SU-DHL-6 (cell line): ENCODE measurements around the gene M1AP.

Experiments
- H2AFZ ChIP-seq: fragments of 200-600 bp; sonication (generic); 2 replicates; pipeline ENCODE4 v1.6.1; 2014; ENCODE audit warnings: low read depth, mild to moderate bottlenecking, moderate library complexity, mixed read lengths, antibody characterized with exemption, low read length; ENCODE audit not compliant: severe bottlenecking
- H3F3A ChIP-seq: fragments of 200-600 bp; shearing (Covaris generic); 2 replicates; pipeline ENCODE4 v1.6.0; 2016; ENCODE audit warnings: antibody characterized with exemption, mild to moderate bottlenecking; ENCODE audit not compliant: insufficient read depth
- H3K27ac ChIP-seq: fragments of 200-600 bp; sonication (generic); 2 replicates; pipeline ENCODE4 v1.5.1; 2016; ENCODE audit warnings: low read depth, mild to moderate bottlenecking, low read length, moderate library complexity, mixed read lengths
- H3K27me3 ChIP-seq: fragments of 200-600 bp; sonication (generic), shearing (Covaris generic); 2 replicates; pipeline ENCODE4 v1.6.0; 2014; ENCODE audit warnings: mild to moderate bottlenecking, low read length
- H3K36me3 ChIP-seq: fragments of 200-600 bp; sonication (generic); 2 replicates; pipeline ENCODE4 v1.6.1; 2014; ENCODE audit warnings: mild to moderate bottlenecking, low read length, mixed read lengths
- H3K4me2 ChIP-seq: fragments of 300-600, 200-600 bp; shearing (Covaris generic), sonication (generic); 2 replicates; pipeline ENCODE4 v1.6.0; 2014; ENCODE audit warnings: low read length, low read depth, mild to moderate bottlenecking; ENCODE audit not compliant: poor library complexity, severe bottlenecking
- H3K4me3 ChIP-seq: fragments of 200-600 bp; sonication (generic); 2 replicates; pipeline ENCODE4 v1.5.1; 2014; ENCODE audit warnings: antibody characterized with exemption, low read length, mild to moderate bottlenecking, mixed read lengths; ENCODE audit not compliant: insufficient read depth, poor library complexity, severe bottlenecking
- H3K79me2 ChIP-seq: fragments of 200-600 bp; sonication (generic); 2 replicates; pipeline ENCODE4 v1.6.1; 2014; ENCODE audit warnings: mild to moderate bottlenecking, low read length, moderate library complexity; ENCODE audit not compliant: insufficient read depth
- H3K9ac ChIP-seq: fragments of 200-600 bp; sonication (generic); 2 replicates; pipeline ENCODE4 v1.7.0; 2014; ENCODE audit warnings: mild to moderate bottlenecking, low read length
- H3K9me2 ChIP-seq: fragments of 200-600 bp; sonication (generic); replicated peaks from 2 replicates; pipeline ENCODE4 v1.6.1; 2014; ENCODE audit warnings: low read length; ENCODE audit not compliant: insufficient read depth
- H3K9me3 ChIP-seq: fragments of 200-600 bp; sonication (generic); 2 replicates; pipeline ENCODE4 v1.6.1; 2014; ENCODE audit warnings: low read length, mixed read lengths; ENCODE audit not compliant: insufficient read depth
- H4K20me1 ChIP-seq: fragments of 200-600 bp; sonication (generic); 2 replicates; pipeline ENCODE4 v1.6.1; 2014; ENCODE audit warnings: low read depth, mild to moderate bottlenecking, antibody characterized with exemption, low read length, moderate library complexity, mixed read lengths
- EZH2phosphoT487 ChIP-seq: fragments of 200-600 bp; sonication (generic), shearing (Covaris generic); conservative IDR thresholded peaks from 2 replicates; pipeline ENCODE4 v1.6.1; 2018; ENCODE audit warnings: mild to moderate bottlenecking, antibody characterized with exemption, low read length, moderate library complexity, mixed read lengths
- TF ChIP-seq, protein P1 (sequence below): fragments of 200-600 bp; sonication (generic); IDR thresholded peaks from one replicate; pipeline ENCODE4 v1.5.1; 2017; ENCODE audit warnings: antibody characterized with exemption, mild to moderate bottlenecking, low read length, moderate library complexity; ENCODE audit not compliant: insufficient read depth, poor library complexity, severe bottlenecking

M1AP gene

GRCh38 chr2:74576211-74576862 is 71.8 kb downstream of the M1AP start:
- Histone ChIP-seq H3K79me2 (no peaks in the 10 kb centered on the region), H3K36me3 (no peaks in the 10 kb centered on the region), H3K9ac (no peak overlapping the region), H3K27ac (no peak overlapping the region), H2AFZ (no peak overlapping the region), H3K4me3 (no peak overlapping the region), H3F3A (0 out of 2 replicates have a peak, but pooled peaks cover 5% of the 10 kb centered on the region), H3K9me3 (no peaks in the 10 kb centered on the region), H4K20me1 (no peaks in the 10 kb centered on the region), H3K27me3 (no peaks in the 10 kb centered on the region), H3K4me2 (no peak overlapping the region), H3K9me2 (no peaks in the 10 kb centered on the region)
- TF ChIP-seq, protein P1, sequence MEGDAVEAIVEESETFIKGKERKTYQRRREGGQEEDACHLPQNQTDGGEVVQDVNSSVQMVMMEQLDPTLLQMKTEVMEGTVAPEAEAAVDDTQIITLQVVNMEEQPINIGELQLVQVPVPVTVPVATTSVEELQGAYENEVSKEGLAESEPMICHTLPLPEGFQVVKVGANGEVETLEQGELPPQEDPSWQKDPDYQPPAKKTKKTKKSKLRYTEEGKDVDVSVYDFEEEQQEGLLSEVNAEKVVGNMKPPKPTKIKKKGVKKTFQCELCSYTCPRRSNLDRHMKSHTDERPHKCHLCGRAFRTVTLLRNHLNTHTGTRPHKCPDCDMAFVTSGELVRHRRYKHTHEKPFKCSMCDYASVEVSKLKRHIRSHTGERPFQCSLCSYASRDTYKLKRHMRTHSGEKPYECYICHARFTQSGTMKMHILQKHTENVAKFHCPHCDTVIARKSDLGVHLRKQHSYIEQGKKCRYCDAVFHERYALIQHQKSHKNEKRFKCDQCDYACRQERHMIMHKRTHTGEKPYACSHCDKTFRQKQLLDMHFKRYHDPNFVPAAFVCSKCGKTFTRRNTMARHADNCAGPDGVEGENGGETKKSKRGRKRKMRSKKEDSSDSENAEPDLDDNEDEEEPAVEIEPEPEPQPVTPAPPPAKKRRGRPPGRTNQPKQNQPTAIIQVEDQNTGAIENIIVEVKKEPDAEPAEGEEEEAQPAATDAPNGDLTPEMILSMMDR, result no peak
- no peak for TF ChIP-seq EZH2phosphoT487

GRCh38 chr2:74575320-74575719 is 72.8 kb downstream of the M1AP start:
- H2AFZ ChIP-seq, result no peak overlapping the region
- TF ChIP-seq, protein P1, result no peak
- H3K4me2 ChIP-seq, result no peak overlapping the region
- H3K27me3 ChIP-seq, result no peaks in the 10 kb centered on the region
- no peak overlapping the region for H3K9ac ChIP-seq
- H3F3A ChIP-seq, result 0 out of 2 replicates have a peak, but pooled peaks cover 5% of the 10 kb centered on the region
- H3K9me3 ChIP-seq, result no peaks in the 10 kb centered on the region
- no peaks in the 10 kb centered on the region for H3K36me3 ChIP-seq
- H3K9me2 ChIP-seq, result no peaks in the 10 kb centered on the region
- H3K27ac ChIP-seq, result no peak overlapping the region
- no peaks in the 10 kb centered on the region for H4K20me1 ChIP-seq
- H3K79me2 ChIP-seq, result no peaks in the 10 kb centered on the region
- H3K4me3 ChIP-seq, result no peak overlapping the region

- peak overlapping the region; percentile 16 for H3K4me2 ChIP-seq
- no peak overlapping the region for H3K4me3 ChIP-seq
- H3K27ac ChIP-seq, result no peak overlapping the region
Observed at GRCh38 chr2:74573747-74574562, 74.2 kb downstream of the M1AP start.

More at GRCh38 chr2:74573747-74574562, 74.2 kb downstream of the M1AP start:
- Histone ChIP-seq H2AFZ (peak overlapping the region; percentile 55), H4K20me1 (no peaks in the 10 kb centered on the region), H3K9me2 (no peaks in the 10 kb centered on the region), H3K9ac (no peak overlapping the region), H3K27me3 (no peaks in the 10 kb centered on the region), H3K36me3 (no peaks in the 10 kb centered on the region), H3K9me3 (no peaks in the 10 kb centered on the region), H3F3A (0 out of 2 replicates have a peak, but pooled peaks cover 5% of the 10 kb centered on the region), H3K79me2 (no peaks in the 10 kb centered on the region)
- TF ChIP-seq, protein P1, result no peak
- no peak for TF ChIP-seq EZH2phosphoT487
